Mesenchymal stem cell (in vitro differentiated cells and primary cell): ENCODE results near the gene SUN5.

ENCODE experiments used
- DNase-seq: peaks from one replicate; pipeline ENCODE4 v3.0.0-alpha.2; 2013
- H2AFZ ChIP-seq: one replicate; pipeline ENCODE4 v1.6.1; 2013; ENCODE audit warnings: low read depth, mild to moderate bottlenecking, control low read depth, inconsistent platforms, low read length, moderate library complexity
- H2AK5ac ChIP-seq: 2 replicates; pipeline ENCODE4 v1.6.1; 2013; ENCODE audit warnings: low read length, moderate library complexity, mild to moderate bottlenecking, inconsistent platforms; ENCODE audit not compliant: severe bottlenecking
- H2BK120ac ChIP-seq: one replicate; pipeline ENCODE4 v1.6.1; 2013; ENCODE audit warnings: low read depth, mild to moderate bottlenecking, inconsistent platforms, low read length, moderate library complexity
- H2BK12ac ChIP-seq, 2 experiments: one replicate each; pipeline ENCODE4 v1.6.1; 2013; ENCODE audit warnings: inconsistent platforms in 2 of 2, low read length in 2 of 2, mild to moderate bottlenecking in 2 of 2, moderate library complexity in 2 of 2, control low read depth in 1 of 2
- H2BK15ac ChIP-seq: one replicate; pipeline ENCODE4 v1.6.1; 2013; ENCODE audit warnings: mild to moderate bottlenecking, low read depth, inconsistent platforms; ENCODE audit not compliant: poor library complexity, severe bottlenecking
- H2BK5ac ChIP-seq: 2 replicates; pipeline ENCODE4 v1.6.1; 2013; ENCODE audit warnings: low read depth, mild to moderate bottlenecking, low read length, control low read depth, inconsistent platforms; ENCODE audit not compliant: poor library complexity, severe bottlenecking
- H3K14ac ChIP-seq, 2 experiments: one replicate each; pipeline ENCODE4 v1.6.1; 2013; ENCODE audit warnings: inconsistent platforms in 2 of 2, low read length in 2 of 2, control low read depth in 1 of 2, mild to moderate bottlenecking in 1 of 2, moderate library complexity in 1 of 2
- H3K18ac ChIP-seq, 2 experiments: one replicate each; pipeline ENCODE4 v1.6.1; 2013; ENCODE audit warnings: inconsistent platforms in 2 of 2, low read length in 2 of 2, control low read depth in 1 of 2, low read depth in 1 of 2, mild to moderate bottlenecking in 1 of 2
- H3K23ac ChIP-seq, 2 experiments: one replicate each; pipeline ENCODE4 v1.6.1; 2013; ENCODE audit warnings: inconsistent platforms in 2 of 2, low read length in 2 of 2, mild to moderate bottlenecking in 2 of 2, moderate library complexity in 2 of 2, control low read depth in 1 of 2
- H3K27ac ChIP-seq: 2 replicates; pipeline ENCODE4 v1.5.1; 2013; ENCODE audit warnings: mild to moderate bottlenecking, moderate library complexity, low read length, control low read depth, inconsistent platforms; ENCODE audit not compliant: poor library complexity, severe bottlenecking
- H3K27me3 ChIP-seq, 2 experiments: 2 replicates each; pipeline versions ENCODE4 v1.6.1 to v1.7.0; 2013; ENCODE audit warnings: low read length in 2 of 2, mild to moderate bottlenecking in 2 of 2, moderate library complexity in 2 of 2, control low read depth in 1 of 2, inconsistent platforms in 1 of 2; ENCODE audit not compliant: control insufficient read depth in 1 of 2, insufficient read depth in 1 of 2
- H3K36me3 ChIP-seq, 2 experiments: 2 replicates each; pipeline versions ENCODE4 v1.6.1 to v1.7.0; 2013; ENCODE audit warnings: low read length in 2 of 2, control low read depth in 1 of 2, inconsistent platforms in 1 of 2, low read depth in 1 of 2, mild to moderate bottlenecking in 1 of 2; ENCODE audit not compliant: insufficient read depth in 2 of 2, control insufficient read depth in 1 of 2
- H3K4ac ChIP-seq, 2 experiments: one replicate each; pipeline ENCODE4 v1.6.1; 2013; ENCODE audit warnings: inconsistent platforms in 2 of 2, low read length in 2 of 2, mild to moderate bottlenecking in 2 of 2, moderate library complexity in 2 of 2, control low read depth in 1 of 2, low read depth in 1 of 2
- H3K4me1 ChIP-seq: 2 replicates; pipeline ENCODE4 v1.6.1; 2013; ENCODE audit warnings: low read depth, low read length, control low read depth; ENCODE audit not compliant: control insufficient read depth, insufficient read depth
- H3K4me2 ChIP-seq: 2 replicates; pipeline ENCODE4 v1.6.1; 2013; ENCODE audit warnings: low read length, mild to moderate bottlenecking, inconsistent platforms; ENCODE audit not compliant: poor library complexity, severe bottlenecking
- H3K4me3 ChIP-seq, 2 experiments: 2 replicates each; pipeline versions ENCODE4 v1.5.1 to v1.7.0; 2013; ENCODE audit warnings: low read length in 2 of 2, mild to moderate bottlenecking in 2 of 2, control low read depth in 1 of 2, low read depth in 1 of 2; ENCODE audit not compliant: insufficient read depth in 1 of 2
- H3K79me1 ChIP-seq: replicated peaks from 2 replicates; pipeline ENCODE4 v1.6.1; 2013; ENCODE audit warnings: mild to moderate bottlenecking, control low read depth, low read length, inconsistent platforms; ENCODE audit not compliant: poor library complexity, severe bottlenecking
- H3K9ac ChIP-seq: 2 replicates; pipeline ENCODE4 v1.7.0; 2013; ENCODE audit warnings: mild to moderate bottlenecking, low read length, moderate library complexity
- H3K9me3 ChIP-seq: 2 replicates; pipeline ENCODE4 v1.7.0; 2013; ENCODE audit warnings: mild to moderate bottlenecking, low read length; ENCODE audit not compliant: control insufficient read depth
- H4K8ac ChIP-seq: one replicate; pipeline ENCODE4 v1.6.1; 2013; ENCODE audit warnings: inconsistent platforms, mild to moderate bottlenecking, low read length, moderate library complexity
- H4K91ac ChIP-seq: one replicate; pipeline ENCODE4 v1.6.1; 2013; ENCODE audit warnings: mild to moderate bottlenecking, low read length, inconsistent platforms
- WGBS: methylation state at CpG from one replicate; pipeline ENCODE4 v1.1.7; 2013; ENCODE audit warnings: mixed read lengths; 5-methylcytosine and 5-hydroxymethylcytosine counted together

Gene SUN5

DNA sequence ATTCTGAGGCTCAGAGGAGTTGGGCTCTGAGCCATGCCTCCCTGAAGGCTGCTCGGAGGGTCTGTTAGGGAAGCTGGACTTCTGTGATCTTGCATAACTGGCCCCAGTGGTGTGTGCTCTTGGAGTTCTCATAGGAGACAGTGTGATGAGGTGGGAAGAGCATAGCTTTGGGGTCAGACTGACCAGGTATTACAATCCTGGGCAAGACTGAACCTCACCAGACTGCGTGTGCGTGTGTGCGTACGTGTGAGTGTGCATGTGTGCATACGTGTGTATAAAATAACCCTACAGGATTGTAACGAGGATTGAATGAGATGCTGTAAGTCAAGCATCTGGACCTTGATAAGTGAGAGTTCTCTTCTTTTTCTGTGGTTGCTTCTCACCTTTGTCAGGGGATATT lies 13.3 kb upstream of the SUN5 start:
- no peaks in the 10 kb centered on the region for H3K4me1 ChIP-seq

DNA sequence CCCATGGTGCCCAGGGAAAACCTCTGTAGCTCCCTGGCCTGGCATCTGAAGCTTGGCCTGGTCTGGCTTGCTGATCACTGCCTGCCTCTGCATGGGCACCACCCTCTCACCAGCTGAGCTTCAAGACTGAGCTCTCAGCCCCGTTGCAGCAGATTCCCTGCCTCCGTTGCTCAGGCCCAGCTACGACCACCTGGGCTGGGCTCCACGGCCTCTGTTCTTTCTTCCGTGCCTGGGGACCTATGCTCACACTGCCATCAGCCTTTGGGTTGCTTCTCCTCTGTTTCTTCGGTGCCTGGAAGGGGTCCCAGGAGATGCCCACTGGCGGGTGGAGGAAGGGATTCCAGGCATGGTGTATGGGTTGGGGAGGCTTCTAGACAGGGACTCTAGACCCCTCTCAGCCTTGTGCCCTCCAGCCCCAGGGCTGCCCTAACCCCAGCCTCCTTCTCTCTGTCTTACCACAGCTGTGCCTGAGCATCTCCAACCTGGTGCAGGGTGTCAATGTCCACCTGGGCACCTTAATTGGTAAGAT lies 12.4 kb upstream of the SUN5 start:
- DNase-seq: no peak
- 83% methylated on average over 5 of the region's 7 CpGs for WGBS
- H2AFZ ChIP-seq: no peak overlapping the region
- H2BK120ac ChIP-seq: no peak overlapping the region
- H2AK5ac ChIP-seq: no peak overlapping the region
- no peaks in the 10 kb centered on the region for H3K79me1 ChIP-seq
- H2BK15ac ChIP-seq: no peak overlapping the region
- no peaks in the 10 kb centered on the region for H3K36me3 ChIP-seq
- no peaks in the 10 kb centered on the region for H3K4me1 ChIP-seq
- no peak overlapping the region for H2BK5ac ChIP-seq
- H3K4me2 ChIP-seq: no peak overlapping the region
- H4K91ac ChIP-seq: no peak overlapping the region
- H3K14ac ChIP-seq: no peak overlapping the region
- H3K23ac ChIP-seq: no peak overlapping the region
- H3K9me3 ChIP-seq: no peaks in the 10 kb centered on the region
- H3K27ac ChIP-seq: no peak overlapping the region
- H2BK12ac ChIP-seq: no peak overlapping the region
- H4K8ac ChIP-seq: no peak overlapping the region
- no peak overlapping the region for H3K18ac ChIP-seq
- H3K9ac ChIP-seq: no peak overlapping the region
- H3K4ac ChIP-seq: no peak overlapping the region
- no peak overlapping the region for H3K4me3 ChIP-seq
- H3K27me3 ChIP-seq: peaks cover 28 to 75% of the 10 kb centered on the region in 2 experiments

More for the DNA sequence above, 13.3 kb upstream of the SUN5 start:
- DNase-seq: no peak
- H2BK5ac ChIP-seq: no peak overlapping the region
- no peak overlapping the region for H3K4me2 ChIP-seq
- H3K36me3 ChIP-seq: no peaks in the 10 kb centered on the region
- H2BK15ac ChIP-seq: no peak overlapping the region
- H3K18ac ChIP-seq: no peak overlapping the region
- no peaks in the 10 kb centered on the region for H3K79me1 ChIP-seq
- H2AFZ ChIP-seq: no peak overlapping the region
- H3K9me3 ChIP-seq: no peaks in the 10 kb centered on the region
- H2BK12ac ChIP-seq: no peak overlapping the region
- no peak overlapping the region for H3K23ac ChIP-seq
- H3K4ac ChIP-seq: no peak overlapping the region
- H4K8ac ChIP-seq: no peak overlapping the region
- no peak overlapping the region for H2BK120ac ChIP-seq
- H3K9ac ChIP-seq: no peak overlapping the region
- H3K4me3 ChIP-seq: no peak overlapping the region
- H3K14ac ChIP-seq: no peak overlapping the region
- H4K91ac ChIP-seq: no peak overlapping the region
- no peak overlapping the region for H3K27ac ChIP-seq
- WGBS: 84% methylated on average over 7 of the region's 7 CpGs
- no peak overlapping the region for H2AK5ac ChIP-seq
- H3K27me3 ChIP-seq: peaks cover 28 to 71% of the 10 kb centered on the region in 2 experiments

DNA sequence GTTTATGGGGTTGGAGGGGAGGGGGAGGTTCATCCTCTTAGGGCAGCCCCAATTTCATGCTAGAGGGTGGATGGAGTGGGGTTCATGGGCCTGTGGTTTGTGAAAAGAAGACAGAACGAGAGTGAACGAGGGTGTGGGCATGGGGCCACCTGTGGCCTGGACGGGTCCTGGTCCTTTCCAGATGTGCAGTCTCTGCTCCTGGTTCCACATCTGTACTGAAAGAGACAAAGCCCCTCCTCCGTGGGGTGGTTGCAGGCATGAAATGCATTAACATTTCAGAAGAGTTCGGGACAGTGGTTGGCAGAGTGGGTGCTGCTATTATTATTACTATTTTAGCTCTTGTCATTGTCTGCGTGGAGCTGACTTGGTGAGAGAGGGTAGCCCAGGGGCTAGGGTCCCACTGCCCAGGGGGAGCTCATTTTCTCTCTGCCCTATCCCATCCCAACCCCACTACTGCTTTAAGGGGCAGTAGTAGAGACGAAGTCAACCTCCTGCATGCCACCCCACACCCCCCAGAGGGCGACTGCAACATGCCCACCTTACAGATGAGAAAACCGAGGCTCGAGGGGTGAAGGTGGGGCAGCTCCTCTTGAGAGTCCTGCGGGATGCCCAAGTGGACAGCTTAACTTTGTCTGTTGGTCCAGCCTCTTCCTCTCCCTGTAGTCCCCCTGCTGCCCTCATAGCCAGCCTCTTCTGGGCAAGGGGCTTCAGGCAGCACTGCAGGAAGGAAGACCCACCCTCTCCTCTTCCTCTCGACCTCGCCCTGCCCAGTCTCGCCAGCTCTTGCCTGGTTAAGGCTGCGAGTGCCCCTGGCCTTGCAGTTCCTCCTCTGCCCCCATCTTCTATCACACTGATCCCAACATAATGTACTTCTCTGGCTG lies 11.7 kb upstream of the SUN5 start:
- H3K4me3 ChIP-seq: no peak overlapping the region

DNA sequence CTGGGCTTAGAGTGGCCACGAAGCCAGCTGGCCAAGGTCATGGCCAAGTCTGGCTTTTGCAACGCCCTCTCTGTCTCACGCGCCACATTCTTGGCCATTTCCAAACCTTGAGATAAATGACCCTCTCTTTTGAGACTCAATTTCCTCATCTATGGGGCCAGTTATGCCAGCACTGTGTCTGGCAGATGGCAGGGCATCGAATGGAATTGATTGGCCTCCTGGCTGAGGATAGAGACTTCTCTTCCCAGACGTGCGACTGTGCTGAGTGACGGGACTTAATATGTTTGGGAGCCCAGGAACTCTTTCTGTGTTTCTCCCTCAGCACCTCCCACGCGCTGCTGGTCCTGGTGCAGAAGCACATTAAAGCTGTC lies 10.9 kb upstream of the SUN5 start:
- Histone ChIP-seq H4K8ac (no peak overlapping the region), H3K27me3 (peaks cover 33 to 77% of the 10 kb centered on the region in 2 experiments), H3K4me2 (no peak overlapping the region), H3K18ac (no peak overlapping the region), H2AFZ (no peak overlapping the region), H2AK5ac (no peak overlapping the region), H3K9me3 (no peaks in the 10 kb centered on the region), H2BK12ac (no peak overlapping the region), H3K4me1 (no peaks in the 10 kb centered on the region), H2BK5ac (no peak overlapping the region), H4K91ac (no peak overlapping the region), H3K27ac (no peak overlapping the region), H3K14ac (no peak overlapping the region), H3K79me1 (no peaks in the 10 kb centered on the region), H3K36me3 (no peaks in the 10 kb centered on the region), H3K4ac (no peak overlapping the region), H2BK120ac (no peak overlapping the region), H2BK15ac (no peak overlapping the region), H3K9ac (no peak overlapping the region), H3K4me3 (no peak overlapping the region), H3K23ac (no peak overlapping the region)
- WGBS: 78% methylated on average over 10 of the region's 10 CpGs
- DNase-seq: no peak

More for the DNA sequence above, 11.7 kb upstream of the SUN5 start:
- H2BK15ac ChIP-seq: no peak overlapping the region
- H4K8ac ChIP-seq: no peak overlapping the region
- 69% methylated on average over 14 of the region's 15 CpGs for WGBS
- H2AK5ac ChIP-seq: no peak overlapping the region
- H2AFZ ChIP-seq: no peak overlapping the region
- no peaks in the 10 kb centered on the region for H3K4me1 ChIP-seq
- no peak overlapping the region for H3K27ac ChIP-seq
- H3K4me2 ChIP-seq: no peak overlapping the region
- H3K9ac ChIP-seq: no peak overlapping the region
- no peak overlapping the region for H3K14ac ChIP-seq
- no peak overlapping the region for H3K18ac ChIP-seq
- H3K36me3 ChIP-seq: no peaks in the 10 kb centered on the region
- no peak overlapping the region for H2BK120ac ChIP-seq
- H3K23ac ChIP-seq: no peak overlapping the region
- no peaks in the 10 kb centered on the region for H3K9me3 ChIP-seq
- no peak for DNase-seq
- no peaks in the 10 kb centered on the region for H3K79me1 ChIP-seq
- no peak overlapping the region for H3K4ac ChIP-seq
- H3K27me3 ChIP-seq: peaks cover 32 to 73% of the 10 kb centered on the region in 2 experiments
- H2BK5ac ChIP-seq: no peak overlapping the region
- H2BK12ac ChIP-seq: no peak overlapping the region
- no peak overlapping the region for H4K91ac ChIP-seq
